ENCODE results near the gene FGR.
A peak's percentile ranks its signal among the peaks of the same experiment; 100 is the strongest.

FGR gene

DNA sequence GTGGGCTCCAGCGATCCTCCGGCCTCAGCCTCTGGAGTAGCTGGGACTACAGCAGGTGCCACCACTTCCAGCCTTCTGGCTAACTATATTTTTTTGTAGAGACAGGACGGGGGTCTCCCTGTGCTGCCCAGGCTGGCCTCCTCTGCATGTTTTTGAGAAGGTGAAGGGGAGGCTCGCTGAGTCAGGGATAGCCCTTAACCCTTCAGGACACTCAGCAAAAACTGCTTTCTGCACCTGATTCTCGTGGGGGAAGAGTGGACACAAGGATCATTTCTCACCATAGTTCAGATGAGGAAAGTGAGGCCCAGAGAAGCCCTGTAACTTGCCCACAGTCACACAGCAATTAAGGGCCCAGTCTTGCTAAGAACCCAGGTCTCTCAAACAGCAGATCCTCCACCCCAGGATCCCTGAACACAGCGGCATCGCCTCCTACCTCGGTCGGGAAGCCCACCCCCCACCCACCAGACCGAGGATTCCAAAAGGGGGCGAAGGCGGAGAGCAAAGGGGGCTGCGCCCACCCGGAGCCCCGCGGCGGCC, 1.3 kb downstream of the FGR start:
- H3K9me3 ChIP-seq (ENCODE audit: control insufficient read depth, insufficient read depth, low read length) = peaks cover 3% of the 10 kb centered on the region; the same call in 1 of the 2 replicates

DNA sequence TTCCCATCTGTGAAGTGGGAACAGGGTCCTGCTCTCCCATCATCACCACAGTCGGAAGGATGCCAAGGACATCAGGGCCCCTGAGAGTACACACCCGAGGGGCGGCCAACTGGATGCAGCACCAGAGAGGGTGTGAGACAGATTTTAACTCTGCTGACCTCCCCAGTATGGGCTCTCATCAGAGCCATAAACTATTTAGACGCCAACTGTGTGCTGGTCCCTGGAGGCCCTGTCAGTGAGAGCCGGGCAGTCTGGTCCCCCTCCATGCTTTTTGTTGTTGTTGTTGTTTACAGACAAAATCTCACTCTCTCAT, 1.7 kb downstream of the FGR start:
- peak overlapping the region; percentile 69 for H3K27ac ChIP-seq (ENCODE audit: low read depth, low read length)
- H3K79me2 ChIP-seq (ENCODE audit: control insufficient read depth, low read length) = no peaks in the 10 kb centered on the region
- H3K4me2 ChIP-seq (ENCODE audit: low read length) = peak overlapping the region; percentile 60
- peaks cover 50% of the 10 kb centered on the region for H3F3A ChIP-seq (ENCODE audit: control insufficient read depth, insufficient read depth)
- peak overlapping the region; percentile 58 for H3K4me3 ChIP-seq (ENCODE audit: low read length)
- H3K36me3 ChIP-seq (ENCODE audit: control insufficient read depth, low read length) = no peaks in the 10 kb centered on the region
- TF ChIP-seq, protein P1, sequence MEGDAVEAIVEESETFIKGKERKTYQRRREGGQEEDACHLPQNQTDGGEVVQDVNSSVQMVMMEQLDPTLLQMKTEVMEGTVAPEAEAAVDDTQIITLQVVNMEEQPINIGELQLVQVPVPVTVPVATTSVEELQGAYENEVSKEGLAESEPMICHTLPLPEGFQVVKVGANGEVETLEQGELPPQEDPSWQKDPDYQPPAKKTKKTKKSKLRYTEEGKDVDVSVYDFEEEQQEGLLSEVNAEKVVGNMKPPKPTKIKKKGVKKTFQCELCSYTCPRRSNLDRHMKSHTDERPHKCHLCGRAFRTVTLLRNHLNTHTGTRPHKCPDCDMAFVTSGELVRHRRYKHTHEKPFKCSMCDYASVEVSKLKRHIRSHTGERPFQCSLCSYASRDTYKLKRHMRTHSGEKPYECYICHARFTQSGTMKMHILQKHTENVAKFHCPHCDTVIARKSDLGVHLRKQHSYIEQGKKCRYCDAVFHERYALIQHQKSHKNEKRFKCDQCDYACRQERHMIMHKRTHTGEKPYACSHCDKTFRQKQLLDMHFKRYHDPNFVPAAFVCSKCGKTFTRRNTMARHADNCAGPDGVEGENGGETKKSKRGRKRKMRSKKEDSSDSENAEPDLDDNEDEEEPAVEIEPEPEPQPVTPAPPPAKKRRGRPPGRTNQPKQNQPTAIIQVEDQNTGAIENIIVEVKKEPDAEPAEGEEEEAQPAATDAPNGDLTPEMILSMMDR (IDR thresholded peaks at IDR 0.05; ENCODE audit: low read depth, low read length, poor library complexity, severe bottlenecking) = no peak
- H3K27me3 ChIP-seq (ENCODE audit: control insufficient read depth, low read length) = no peaks in the 10 kb centered on the region
- H3K9me3 ChIP-seq (ENCODE audit: control insufficient read depth, insufficient read depth, low read length) = peaks cover 3% of the 10 kb centered on the region; the same call in 1 of the 2 replicates
- H3K9me2 ChIP-seq (replicated peaks; ENCODE audit: control insufficient read depth, low read length) = no peaks in the 10 kb centered on the region
- no peaks in the 10 kb centered on the region for H4K20me1 ChIP-seq (ENCODE audit: control insufficient read depth, insufficient read depth, low read depth, low read length)
- H3K4me1 ChIP-seq (ENCODE audit: control insufficient read depth, low read length) = peaks cover 88% of the 10 kb centered on the region

More for the DNA sequence above, 1.3 kb downstream of the FGR start:
- no peaks in the 10 kb centered on the region for H3K27me3 ChIP-seq (ENCODE audit: control insufficient read depth, low read length)
- peak overlapping the region; percentile 60 for H3K4me2 ChIP-seq (ENCODE audit: low read length)
- peaks cover 51% of the 10 kb centered on the region for H3F3A ChIP-seq (ENCODE audit: control insufficient read depth, insufficient read depth)
- H3K27ac ChIP-seq (ENCODE audit: low read depth, low read length) = peak overlapping the region; percentile 69
- no peaks in the 10 kb centered on the region for H3K36me3 ChIP-seq (ENCODE audit: control insufficient read depth, low read length)
- H4K20me1 ChIP-seq (ENCODE audit: control insufficient read depth, insufficient read depth, low read depth, low read length) = no peaks in the 10 kb centered on the region
- H3K79me2 ChIP-seq (ENCODE audit: control insufficient read depth, low read length) = no peaks in the 10 kb centered on the region
- H3K4me3 ChIP-seq (ENCODE audit: low read length) = peak overlapping the region; percentile 58
- no peaks in the 10 kb centered on the region for H3K9me2 ChIP-seq (replicated peaks; ENCODE audit: control insufficient read depth, low read length)
- peaks cover 83% of the 10 kb centered on the region for H3K4me1 ChIP-seq (ENCODE audit: control insufficient read depth, low read length)
- TF ChIP-seq EZH2phosphoT487 (IDR thresholded peaks at IDR 0.05; ENCODE audit: borderline replicate concordance, low read length) = no peak
- TF ChIP-seq, protein P1 (IDR thresholded peaks at IDR 0.05; ENCODE audit: low read depth, low read length, poor library complexity, severe bottlenecking) = no peak

DNA sequence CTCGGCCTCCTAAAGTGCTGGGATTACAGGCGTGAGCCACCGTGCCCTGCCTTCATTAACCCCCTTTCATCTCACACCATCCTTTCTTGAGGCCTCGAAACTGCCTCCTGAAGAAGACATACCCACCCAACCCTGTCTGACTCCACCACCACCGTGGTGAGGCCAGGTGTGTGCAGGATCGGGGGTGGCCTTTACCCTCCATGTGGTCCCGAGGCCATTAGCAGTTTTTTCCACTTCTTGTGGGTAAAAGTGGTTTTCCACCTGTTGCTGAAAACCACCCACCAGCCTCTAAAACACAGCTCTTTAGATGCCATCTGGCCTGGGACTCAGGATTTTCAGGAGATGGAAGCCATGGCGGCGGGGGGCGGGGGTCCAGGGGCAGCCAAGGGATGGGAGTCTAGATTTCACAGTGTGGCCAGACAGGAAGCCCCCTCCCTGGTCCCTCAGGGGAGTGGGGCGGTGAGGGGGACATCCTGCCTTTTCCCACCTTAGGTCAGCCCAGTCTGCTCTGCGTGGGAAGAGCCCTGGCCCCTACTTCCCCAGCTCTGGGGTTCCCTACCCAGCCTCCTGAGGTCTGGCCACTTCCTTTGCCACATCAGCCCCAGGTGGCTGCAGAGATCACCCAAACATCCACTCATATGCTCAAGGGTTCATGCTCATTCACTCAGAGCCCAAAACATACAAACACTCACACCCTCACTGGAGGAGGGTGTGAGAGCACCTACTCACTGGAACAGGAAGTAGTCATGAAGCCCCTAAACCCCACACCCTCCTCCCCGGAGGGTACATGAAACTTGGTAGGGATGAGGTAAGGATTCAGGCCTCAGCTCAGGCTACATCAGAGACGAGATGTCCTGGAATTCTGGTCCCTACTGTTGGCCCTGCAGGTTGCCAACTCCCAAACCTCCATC, 2.3 kb downstream of the FGR start:
- Histone ChIP-seq H3K9me3 (ENCODE audit: control insufficient read depth, insufficient read depth, low read length) (peaks cover 3% of the 10 kb centered on the region; the same call in 1 of the 2 replicates), H3K79me2 (ENCODE audit: control insufficient read depth, low read length) (no peaks in the 10 kb centered on the region), H3K27ac (ENCODE audit: low read depth, low read length) (peak overlapping the region; percentile 69), H3K9me2 (replicated peaks; ENCODE audit: control insufficient read depth, low read length) (no peaks in the 10 kb centered on the region), H3K4me3 (ENCODE audit: low read length) (peak overlapping the region; percentile 58), H3K36me3 (ENCODE audit: control insufficient read depth, low read length) (no peaks in the 10 kb centered on the region), H3K4me1 (ENCODE audit: control insufficient read depth, low read length) (peaks cover 94% of the 10 kb centered on the region), H3K27me3 (ENCODE audit: control insufficient read depth, low read length) (no peaks in the 10 kb centered on the region), H3K4me2 (ENCODE audit: low read length) (peak overlapping the region; percentile 60), H4K20me1 (ENCODE audit: control insufficient read depth, insufficient read depth, low read depth, low read length) (no peaks in the 10 kb centered on the region), H3F3A (ENCODE audit: control insufficient read depth, insufficient read depth) (peaks cover 44% of the 10 kb centered on the region)
- TF ChIP-seq, protein P1 (IDR thresholded peaks at IDR 0.05; ENCODE audit: low read depth, low read length, poor library complexity, severe bottlenecking) = no peak
- no peak for TF ChIP-seq EZH2phosphoT487 (IDR thresholded peaks at IDR 0.05; ENCODE audit: borderline replicate concordance, low read length)

Measured in DOHH2 (cell line).